ENCODE results near the gene PANX1. TPM values are rescaled to one million over a fixed set of nuclear protein-coding genes. Genes with fewer than 3 reads are reported as not detected.

The PANX1 gene
- total RNA-seq, 1 experiment from 2014 or later: 37.5 TPM

DNA sequence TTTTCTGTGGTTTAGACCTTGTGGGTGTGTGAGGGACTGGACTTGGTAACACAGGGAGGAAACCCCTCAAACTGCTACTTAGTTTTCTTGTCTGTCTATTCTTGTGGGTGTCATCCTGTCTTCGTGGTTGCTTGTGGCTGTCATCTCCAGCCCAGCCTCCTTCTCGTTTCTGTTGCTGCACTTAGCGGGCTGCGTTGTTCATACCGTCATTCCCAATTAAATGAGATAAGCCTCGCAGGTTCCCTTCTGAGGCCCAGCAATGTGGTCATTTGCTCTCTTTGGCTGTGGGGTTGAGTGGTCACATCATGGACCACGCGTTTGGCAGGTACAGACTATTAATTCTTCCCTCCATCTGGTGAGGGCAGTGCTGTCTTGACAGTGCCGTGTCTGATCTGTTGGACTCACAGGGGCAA is 18.8 kb downstream of the PANX1 start:
- no peak overlapping the region for H3K9ac ChIP-seq (ENCODE audit: extremely low read depth, insufficient read length, low read length)
- no peak overlapping the region for H4K8ac ChIP-seq (replicated peaks; ENCODE audit: insufficient read length, low read depth, low read length)
- H3K27me3 ChIP-seq (ENCODE audit: insufficient read depth, low read length): no peaks in the 10 kb centered on the region
- no peak overlapping the region for H2AK5ac ChIP-seq (ENCODE audit: insufficient read length, low read length)
- H3T11ph ChIP-seq (ENCODE audit: low read length): no peak overlapping the region
- H2BK12ac ChIP-seq (ENCODE audit: insufficient read length, low read depth, low read length): no peak overlapping the region
- TF ChIP-seq, protein P1, sequence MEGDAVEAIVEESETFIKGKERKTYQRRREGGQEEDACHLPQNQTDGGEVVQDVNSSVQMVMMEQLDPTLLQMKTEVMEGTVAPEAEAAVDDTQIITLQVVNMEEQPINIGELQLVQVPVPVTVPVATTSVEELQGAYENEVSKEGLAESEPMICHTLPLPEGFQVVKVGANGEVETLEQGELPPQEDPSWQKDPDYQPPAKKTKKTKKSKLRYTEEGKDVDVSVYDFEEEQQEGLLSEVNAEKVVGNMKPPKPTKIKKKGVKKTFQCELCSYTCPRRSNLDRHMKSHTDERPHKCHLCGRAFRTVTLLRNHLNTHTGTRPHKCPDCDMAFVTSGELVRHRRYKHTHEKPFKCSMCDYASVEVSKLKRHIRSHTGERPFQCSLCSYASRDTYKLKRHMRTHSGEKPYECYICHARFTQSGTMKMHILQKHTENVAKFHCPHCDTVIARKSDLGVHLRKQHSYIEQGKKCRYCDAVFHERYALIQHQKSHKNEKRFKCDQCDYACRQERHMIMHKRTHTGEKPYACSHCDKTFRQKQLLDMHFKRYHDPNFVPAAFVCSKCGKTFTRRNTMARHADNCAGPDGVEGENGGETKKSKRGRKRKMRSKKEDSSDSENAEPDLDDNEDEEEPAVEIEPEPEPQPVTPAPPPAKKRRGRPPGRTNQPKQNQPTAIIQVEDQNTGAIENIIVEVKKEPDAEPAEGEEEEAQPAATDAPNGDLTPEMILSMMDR (conservative IDR thresholded peaks at IDR 0.05): no peak
- H3K27ac ChIP-seq (ENCODE audit: insufficient read length, low read depth, low read length): no peak overlapping the region
- H4K91ac ChIP-seq (ENCODE audit: insufficient read length, low read depth, low read length): no peak overlapping the region
- H3K9me3 ChIP-seq (ENCODE audit: control insufficient read depth, low read depth, low read length): no peaks in the 10 kb centered on the region
- H3K18ac ChIP-seq (ENCODE audit: insufficient read length, low read depth, low read length): no peak overlapping the region
- H3K9me3 Mint-ChIP-seq: no peaks in the 10 kb centered on the region
- H3K4me1 ChIP-seq (ENCODE audit: insufficient read depth, low read length): peaks cover 17% of the 10 kb centered on the region; the same call in 1 of the 2 replicates
- peaks cover 4 to 7% (median 4%) of the 10 kb centered on the region in 3 experiments; a peak in 5 of 7 replicates for H3K36me3 Mint-ChIP-seq (ENCODE audit: insufficient read depth in 1 of 3, low read depth in 3 of 3)
- H4K20me1 ChIP-seq (ENCODE audit: control insufficient read depth, insufficient read depth, insufficient read length): no peaks in the 10 kb centered on the region
- H2BK20ac ChIP-seq (ENCODE audit: low read depth, low read length, poor library complexity, severe bottlenecking): no peak overlapping the region
- H2BK120ac ChIP-seq (ENCODE audit: low read depth, low read length, poor library complexity, severe bottlenecking): no peak overlapping the region
- peaks cover 64% of the 10 kb centered on the region for H3K79me2 ChIP-seq (ENCODE audit: insufficient read depth, low read length)
- no peak overlapping the region for H3K56ac ChIP-seq (ENCODE audit: insufficient read length, low read depth, low read length)
- no peak overlapping the region for H3K14ac ChIP-seq (ENCODE audit: insufficient read depth, low read length)
- no peak overlapping the region for H3K4me2 ChIP-seq (ENCODE audit: insufficient read depth, insufficient read length, low read length)
- H3K27ac Mint-ChIP-seq: 0 out of 7 replicates have a peak overlapping the region, but pooled peaks of 1 of the 3 experiments have one; percentile 10
- no peak overlapping the region; a peak in 1 of 5 replicates for H3K4me3 Mint-ChIP-seq
- H3K23me2 ChIP-seq (ENCODE audit: insufficient read length, low read depth, low read length, poor library complexity, severe bottlenecking): no peaks in the 10 kb centered on the region
- H3K27me3 Mint-ChIP-seq (ENCODE audit: low read depth): no peaks in the 10 kb centered on the region
- peaks cover 73 to 78% of the 10 kb centered on the region in 2 experiments for H3K4me1 Mint-ChIP-seq
- H2BK15ac ChIP-seq (ENCODE audit: low read depth, low read length): no peak overlapping the region
- no peak overlapping the region for H3K23ac ChIP-seq (ENCODE audit: insufficient read length, low read depth, low read length)
- no peak overlapping the region for H2AFZ ChIP-seq (ENCODE audit: low read length)
- peaks cover 6% of the 10 kb centered on the region for H3K79me1 ChIP-seq (ENCODE audit: insufficient read depth, low read depth, low read length, poor library complexity, severe bottlenecking)
- WGBS (ENCODE audit: extremely low coverage, insufficient read length, low lambda C conversion rate): no CpG with 5 or more reads among the region's 9 CpGs
- no peak overlapping the region for H2BK5ac ChIP-seq (ENCODE audit: insufficient read length, low read length)
- no peak overlapping the region for H4K5ac ChIP-seq (ENCODE audit: insufficient read length, low read depth, low read length)
- H3K4ac ChIP-seq (ENCODE audit: low read depth, low read length): no peak overlapping the region
- no peak for DNase-seq

Measured in H9 (cell line).